GM18909 (cell line): ENCODE results near the gene TSPAN33.
"Not testable (repeated sequence)": the region's sequence is repeated elsewhere in the genome, so short reads cannot be mapped to it uniquely, and the experiment has no call there.

Experiments used
- ATAC-seq: cut with Tn5 transposase; IDR thresholded peaks from one replicate; pipeline ENCODE4 v1.9.1; 2021; ENCODE audit warnings: mild to moderate bottlenecking; ENCODE audit not compliant: unreplicated experiment, poor library complexity

Gene TSPAN33

DNA sequence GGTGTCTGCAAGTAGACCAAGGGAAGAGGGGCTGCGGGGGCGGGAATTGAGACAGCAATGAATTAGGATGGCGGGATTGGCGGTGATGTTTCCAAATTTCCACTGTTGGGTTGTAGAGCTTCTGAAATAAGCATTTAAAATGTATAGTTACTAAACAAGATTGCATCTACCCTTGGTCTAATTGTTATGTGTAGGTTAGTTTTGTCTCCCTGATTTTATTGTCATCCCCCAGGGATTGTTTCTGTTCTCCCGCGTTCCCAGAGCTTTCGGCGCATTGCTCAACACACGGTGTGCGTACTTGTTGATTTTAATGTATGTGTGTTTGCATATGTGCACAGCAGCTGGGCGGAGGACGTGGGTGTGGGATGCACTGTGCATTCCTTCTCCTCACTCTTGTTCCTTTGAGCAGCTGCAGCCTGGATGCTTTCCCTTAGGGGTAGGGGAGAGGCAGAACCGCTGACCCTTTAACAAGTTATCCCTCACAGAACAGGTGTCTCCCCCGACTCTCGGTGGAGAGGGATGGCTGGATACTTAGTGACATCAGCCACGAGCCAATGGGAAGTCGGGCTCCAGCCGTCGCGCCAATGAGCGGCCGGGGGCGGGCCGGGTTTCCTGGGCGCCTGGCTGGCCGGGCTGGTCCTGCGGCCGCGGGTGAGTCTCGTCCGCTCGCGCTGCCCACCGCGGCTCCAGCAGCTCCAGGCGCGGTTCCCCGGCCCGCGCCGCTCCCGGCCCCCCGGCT, at the start of gene TSPAN33:
Gene TSPAN33 (plus strand): TSS at position 613 of the 739 bp plus-strand sequence. CDS start 274 bp downstream, outside the sequence.
- peak; percentile 77 for ATAC-seq

DNA sequence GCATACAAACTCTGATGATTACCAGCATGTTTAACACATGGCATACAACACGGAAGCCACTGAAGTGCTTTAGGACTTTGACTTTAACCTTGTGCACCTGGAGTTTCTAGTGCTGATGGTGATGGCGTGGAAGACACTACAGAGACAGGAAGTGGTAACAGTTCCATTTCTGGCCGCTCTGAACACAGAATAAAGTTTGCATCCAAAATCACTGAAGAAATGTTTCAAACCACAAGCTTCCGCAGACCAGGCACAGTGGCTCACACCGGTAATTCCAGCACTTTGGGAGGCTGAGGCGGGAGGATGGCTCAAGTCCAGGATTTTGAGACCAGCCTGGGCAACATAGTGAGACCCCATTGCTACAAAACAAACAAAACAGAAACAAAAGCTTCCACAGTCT, 49.2 kb upstream of the TSPAN33 start:
- ATAC-seq, result peak; percentile 83

- no peak for ATAC-seq
These were observed 46.0 kb upstream of the TSPAN33 start for GRCh38 chr7:129098409-129099084.

DNA sequence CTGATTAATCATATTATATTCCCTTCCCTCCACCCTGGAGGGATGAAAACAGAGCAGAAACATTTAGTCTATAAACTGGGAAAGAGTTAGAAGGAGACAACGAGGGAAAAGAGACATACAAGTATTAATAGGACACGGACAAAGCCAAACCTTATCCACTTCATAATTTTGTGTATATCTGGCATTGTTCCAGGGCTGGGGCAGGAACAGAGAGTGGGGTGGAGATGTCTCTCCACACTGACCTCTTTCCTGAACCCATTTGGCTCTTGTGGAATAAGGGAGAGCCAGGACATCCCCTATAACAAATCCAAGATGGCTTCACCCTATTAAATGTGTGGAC, 43.7 kb upstream of the TSPAN33 start:
- ATAC-seq, result no peak

DNA sequence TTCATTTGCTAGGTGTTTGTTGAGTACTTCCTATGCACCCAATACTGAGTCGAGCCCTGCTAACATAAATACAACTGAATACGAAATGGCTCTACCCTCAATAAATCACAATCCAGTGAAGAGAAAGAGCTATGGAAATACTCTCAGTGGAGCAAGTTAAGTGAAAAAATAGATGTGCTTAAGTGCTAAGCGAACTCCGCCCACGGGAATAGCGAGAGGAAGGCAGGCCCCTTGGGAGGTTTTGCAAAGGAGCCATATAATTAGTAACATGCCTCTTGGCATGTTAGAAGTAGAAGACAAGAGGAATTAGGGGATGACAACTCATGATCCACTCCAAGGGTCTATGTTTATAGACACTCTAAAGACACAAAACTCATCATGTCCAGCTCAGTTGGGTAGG, 42.8 kb upstream of the TSPAN33 start:
- no peak for ATAC-seq

GRCh38 chr7:129103561-129104324, 40.8 kb upstream of the TSPAN33 start:
- no peak for ATAC-seq

GRCh38 chr7:129108581-129108980, 35.9 kb upstream of the TSPAN33 start:
- ATAC-seq, result no peak

- no peak for ATAC-seq
These were observed 34.1 kb upstream of the TSPAN33 start for GRCh38 chr7:129110258-129110981.

GRCh38 chr7:129110982-129111376, 33.5 kb upstream of the TSPAN33 start:
- no peak for ATAC-seq

DNA sequence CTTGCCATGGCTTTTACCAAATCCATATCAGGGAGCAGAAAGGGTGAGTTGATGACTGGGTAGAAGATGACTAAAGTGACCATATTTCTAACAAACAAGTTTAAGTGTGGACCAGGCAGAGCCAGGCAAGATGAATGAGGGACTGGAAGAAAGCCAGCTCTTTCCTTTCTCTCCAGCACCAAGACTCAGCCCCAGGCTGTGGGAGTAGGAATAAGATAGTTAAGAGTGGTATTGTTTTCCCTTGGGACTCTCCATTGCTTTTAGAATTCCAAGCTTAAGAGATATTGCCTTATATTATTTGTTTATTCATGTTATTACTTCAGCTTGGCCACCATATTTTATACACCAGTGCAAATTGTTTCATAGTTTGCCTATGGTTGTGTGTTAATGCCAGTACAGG, 28.8 kb upstream of the TSPAN33 start:
- ATAC-seq, result no peak

DNA sequence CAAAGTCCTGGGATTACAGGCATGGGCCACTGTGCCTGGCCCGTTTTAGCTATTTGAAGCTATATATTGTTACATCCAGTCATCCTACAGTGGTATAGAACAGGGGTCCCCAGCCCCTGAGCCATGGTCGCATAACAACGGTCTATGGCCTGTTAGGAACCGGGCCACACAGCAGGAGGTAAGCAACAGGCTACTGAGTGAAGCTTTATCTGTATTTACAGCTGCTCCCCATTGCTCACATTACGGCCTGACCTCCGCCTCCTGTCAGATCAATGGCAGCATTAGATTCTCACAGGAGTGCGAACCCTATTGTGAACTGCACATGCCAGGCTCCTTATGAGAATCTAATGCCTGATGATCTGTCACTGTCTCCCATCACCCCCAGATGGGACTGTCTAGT, 26.3 kb upstream of the TSPAN33 start:
- ATAC-seq, result no peak

GRCh38 chr7:129118976-129119375, 25.5 kb upstream of the TSPAN33 start:
- ATAC-seq, result no peak

GRCh38 chr7:129121501-129122077, 22.9 kb upstream of the TSPAN33 start:
- not testable (repeated sequence) for ATAC-seq

DNA sequence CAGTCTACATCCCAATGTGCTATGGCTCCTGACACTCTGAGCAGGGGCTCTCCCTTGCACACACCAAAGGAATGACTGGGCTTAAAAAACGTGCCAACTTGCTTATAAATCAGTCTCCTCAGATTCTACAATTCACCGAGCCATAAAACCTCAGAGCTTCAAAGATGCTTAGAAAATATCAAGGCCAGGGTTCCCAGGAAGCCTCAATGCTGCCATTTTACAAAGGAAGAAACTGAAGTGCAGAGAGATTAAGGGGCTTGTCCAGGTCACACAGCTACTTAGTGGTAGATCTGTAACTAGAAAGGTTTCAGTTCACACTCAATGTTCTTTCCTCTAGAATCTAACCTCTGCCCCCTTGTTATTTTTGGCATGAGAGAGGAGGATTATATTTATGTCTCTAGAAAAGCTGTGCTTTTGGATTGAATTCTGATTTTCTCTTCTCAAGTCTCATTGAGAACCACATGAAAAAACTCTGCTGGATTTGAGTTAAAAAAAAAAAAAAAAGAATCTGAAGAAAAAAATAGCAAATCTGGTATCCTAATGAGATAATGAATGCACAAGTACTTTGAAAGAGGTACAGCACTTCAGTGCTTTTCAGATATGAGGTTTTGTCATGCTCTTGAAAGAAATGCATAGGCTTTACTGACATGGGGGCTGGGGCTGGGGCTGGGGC, 22.3 kb upstream of the TSPAN33 start:
- peak; percentile 67 for ATAC-seq

DNA sequence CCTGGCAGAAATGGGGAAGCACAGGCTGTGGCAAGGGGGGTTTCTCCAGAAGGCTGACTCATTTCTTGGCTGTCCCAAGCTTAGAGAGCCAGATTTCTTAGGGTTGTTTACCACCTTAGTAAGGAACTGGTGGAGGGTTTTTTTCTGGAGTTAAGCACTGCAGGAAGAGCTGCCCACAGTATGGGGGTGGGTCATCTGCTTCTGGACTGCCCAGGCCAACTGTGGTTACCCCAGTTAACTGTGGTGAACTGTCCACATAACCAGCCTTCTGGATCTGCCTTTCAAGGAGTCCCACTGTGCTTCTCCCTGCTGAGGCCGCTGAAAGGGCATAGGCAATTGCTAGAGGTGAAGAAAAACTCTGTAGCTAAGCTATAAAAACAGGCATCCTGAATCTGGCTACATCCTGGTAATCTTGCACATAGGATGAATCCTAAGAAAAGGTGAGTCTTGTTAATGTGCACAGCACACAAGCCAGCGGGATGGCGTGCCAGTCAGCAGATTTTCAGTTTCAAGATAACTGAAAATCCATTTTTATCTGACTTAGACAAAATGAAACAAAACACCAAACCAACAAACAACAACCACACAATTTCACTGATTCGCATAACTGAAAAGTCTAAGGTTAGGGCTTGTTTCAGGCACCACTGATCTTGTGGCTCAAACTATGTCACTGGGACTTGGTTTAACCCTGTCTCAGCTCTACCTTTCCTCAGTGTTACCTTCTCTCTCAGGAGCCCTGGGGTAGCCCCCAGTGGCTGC, 21.6 kb upstream of the TSPAN33 start:
- peak; percentile 76 for ATAC-seq

GRCh38 chr7:129123510-129123857, 21.0 kb upstream of the TSPAN33 start:
- no peak for ATAC-seq

- no peak for ATAC-seq
These were observed 18.2 kb upstream of the TSPAN33 start for GRCh38 chr7:129126314-129126713.

GRCh38 chr7:129127154-129127553, 17.4 kb upstream of the TSPAN33 start:
- ATAC-seq, result no peak

DNA sequence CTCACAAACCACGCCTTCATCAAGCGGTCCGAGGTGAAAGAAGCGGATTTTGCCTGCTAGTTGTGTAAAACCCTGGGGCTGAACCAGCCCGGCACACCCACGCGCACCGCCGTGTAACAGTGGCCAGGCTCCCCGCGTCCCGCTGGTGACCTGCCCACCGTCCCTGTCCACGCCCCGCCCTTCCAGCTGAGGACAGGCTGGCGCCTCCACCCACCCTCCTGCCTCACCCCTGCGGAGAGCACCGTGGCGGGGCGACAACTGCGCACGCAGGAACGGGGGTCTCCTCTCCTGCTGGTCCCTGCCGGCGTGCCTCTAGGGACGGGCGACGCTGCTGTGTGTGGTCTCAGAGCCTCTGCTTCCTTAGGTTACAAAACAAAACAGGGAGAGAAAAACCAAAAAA, 16.9 kb upstream of the TSPAN33 start:
- no peak for ATAC-seq
